Measurements from ENCODE around the gene APLF.

APLF gene

DNA sequence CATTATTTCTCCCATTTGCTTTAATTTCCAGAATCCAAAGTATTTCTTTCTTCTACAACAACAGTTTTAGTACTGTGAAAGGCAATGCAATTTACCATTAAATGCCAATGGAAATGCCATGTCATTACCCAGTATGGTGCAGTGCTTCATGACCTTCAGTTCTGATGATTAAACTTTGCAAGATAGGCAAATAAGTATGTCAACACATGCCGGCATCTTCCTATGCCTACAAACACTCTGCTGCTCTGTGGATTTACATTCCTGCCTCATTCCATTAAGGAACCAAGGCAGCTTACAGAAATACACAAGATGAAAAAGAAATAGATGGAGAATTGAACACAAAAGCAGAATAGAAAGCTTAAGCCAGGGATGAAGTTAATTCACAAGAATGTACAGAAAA, 123.3 kb downstream of the APLF start:
- no peak overlapping the region for H3K27ac ChIP-seq (ENCODE audit: low read depth, low read length)
- H2AFZ ChIP-seq (ENCODE audit: low read depth, low read length, severe bottlenecking), result no peak overlapping the region
- TF ChIP-seq CTCF (IDR thresholded peaks at IDR 0.05; ENCODE audit: insufficient read depth, low read length, poor library complexity, severe bottlenecking) (no peak), EZH2phosphoT487 (conservative IDR thresholded peaks at IDR 0.05; ENCODE audit: low read length) (no peak)

DNA sequence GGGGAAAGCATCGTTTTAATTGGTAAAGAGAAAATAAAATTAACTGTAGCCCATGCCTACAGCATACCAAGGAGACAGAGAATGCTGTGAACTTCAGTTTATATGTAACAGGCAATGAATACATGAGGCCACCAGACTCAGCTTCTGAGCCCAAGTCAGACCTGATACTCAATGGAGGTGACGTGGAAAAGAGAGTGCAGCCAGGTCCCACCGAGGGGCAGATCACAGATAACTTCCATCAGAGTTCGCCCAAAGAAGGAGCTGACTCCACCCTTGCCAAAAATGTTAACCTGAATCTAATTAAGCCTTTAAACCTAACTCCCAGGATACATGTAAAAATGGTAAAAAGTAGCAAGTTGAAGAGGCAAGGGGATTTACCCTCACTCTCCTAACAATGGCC, 123.8 kb downstream of the APLF start:
- Histone ChIP-seq H4K20me1 (ENCODE audit: low read depth, low read length) (no peaks in the 10 kb centered on the region), H3K4me3 (ENCODE audit: insufficient read depth, low read length, poor library complexity, severe bottlenecking) (no peak overlapping the region), H3F3A (ENCODE audit: insufficient read depth) (no peaks in the 10 kb centered on the region), H2AFZ (ENCODE audit: low read depth, low read length, severe bottlenecking) (no peak overlapping the region), H3K27me3 (ENCODE audit: low read length) (no peaks in the 10 kb centered on the region), H3K27ac (ENCODE audit: low read depth, low read length) (no peak overlapping the region), H3K79me2 (ENCODE audit: insufficient read depth, low read length) (no peaks in the 10 kb centered on the region), H3K9me2 (replicated peaks; ENCODE audit: insufficient read depth, low read length) (no peaks in the 10 kb centered on the region), H3K9ac (ENCODE audit: low read length) (no peak overlapping the region), H3K4me2 (ENCODE audit: low read depth, low read length, poor library complexity, severe bottlenecking) (no peak overlapping the region), H3K9me3 (ENCODE audit: insufficient read depth, low read length) (no peaks in the 10 kb centered on the region), H3K36me3 (ENCODE audit: low read length) (no peaks in the 10 kb centered on the region)
- no peak for TF ChIP-seq CTCF (IDR thresholded peaks at IDR 0.05; ENCODE audit: insufficient read depth, low read length, poor library complexity, severe bottlenecking)

More for the DNA sequence above, 123.3 kb downstream of the APLF start:
- no peaks in the 10 kb centered on the region for H3K9me2 ChIP-seq (replicated peaks; ENCODE audit: insufficient read depth, low read length)
- no peaks in the 10 kb centered on the region for H4K20me1 ChIP-seq (ENCODE audit: low read depth, low read length)
- no peaks in the 10 kb centered on the region for H3K79me2 ChIP-seq (ENCODE audit: insufficient read depth, low read length)
- H3K4me2 ChIP-seq (ENCODE audit: low read depth, low read length, poor library complexity, severe bottlenecking), result no peak overlapping the region
- H3K9me3 ChIP-seq (ENCODE audit: insufficient read depth, low read length), result no peaks in the 10 kb centered on the region
- no peak overlapping the region for H3K9ac ChIP-seq (ENCODE audit: low read length)
- no peaks in the 10 kb centered on the region for H3K27me3 ChIP-seq (ENCODE audit: low read length)
- H3K36me3 ChIP-seq (ENCODE audit: low read length), result no peaks in the 10 kb centered on the region
- H3K4me3 ChIP-seq (ENCODE audit: insufficient read depth, low read length, poor library complexity, severe bottlenecking), result no peak overlapping the region
- H3F3A ChIP-seq (ENCODE audit: insufficient read depth), result no peaks in the 10 kb centered on the region

DNA sequence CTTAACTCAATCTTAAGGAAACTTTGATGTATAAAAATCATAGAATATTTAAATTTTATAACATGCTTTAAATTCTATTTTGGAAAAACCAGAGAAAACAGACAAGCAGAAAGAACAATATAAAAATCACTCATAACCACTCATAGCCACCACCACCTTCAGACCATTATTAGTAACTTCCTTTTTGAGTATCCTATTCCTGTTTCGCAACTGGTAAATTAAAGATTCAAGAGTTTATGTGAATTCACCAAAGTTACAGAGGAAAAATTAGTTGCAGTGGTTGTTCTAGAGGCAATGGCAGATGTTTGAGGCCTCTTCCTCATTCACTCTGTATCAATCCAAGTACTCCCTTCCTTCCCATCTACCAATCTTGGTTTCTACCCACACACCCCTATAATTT, 126.7 kb downstream of the APLF start:
- H3K27me3 ChIP-seq (ENCODE audit: low read length), result no peaks in the 10 kb centered on the region
- no peaks in the 10 kb centered on the region for H3K36me3 ChIP-seq (ENCODE audit: low read length)
- TF ChIP-seq CTCF (IDR thresholded peaks at IDR 0.05; ENCODE audit: insufficient read depth, low read length, poor library complexity, severe bottlenecking) (no peak), EZH2phosphoT487 (conservative IDR thresholded peaks at IDR 0.05; ENCODE audit: low read length) (no peak)
- no peaks in the 10 kb centered on the region for H3K9me2 ChIP-seq (replicated peaks; ENCODE audit: insufficient read depth, low read length)
- no peak overlapping the region for H3K9ac ChIP-seq (ENCODE audit: low read length)
- H3K9me3 ChIP-seq (ENCODE audit: insufficient read depth, low read length), result no peaks in the 10 kb centered on the region
- no peak overlapping the region for H3K27ac ChIP-seq (ENCODE audit: low read depth, low read length)
- no peaks in the 10 kb centered on the region for H3F3A ChIP-seq (ENCODE audit: insufficient read depth)
- no peaks in the 10 kb centered on the region for H3K79me2 ChIP-seq (ENCODE audit: insufficient read depth, low read length)
- no peak overlapping the region for H2AFZ ChIP-seq (ENCODE audit: low read depth, low read length, severe bottlenecking)
- H3K4me2 ChIP-seq (ENCODE audit: low read depth, low read length, poor library complexity, severe bottlenecking), result no peak overlapping the region
- H3K4me3 ChIP-seq (ENCODE audit: insufficient read depth, low read length, poor library complexity, severe bottlenecking), result no peak overlapping the region
- H4K20me1 ChIP-seq (ENCODE audit: low read depth, low read length), result no peaks in the 10 kb centered on the region
